DOHH2 (cell line): ENCODE data around the gene RASSF4.

Source experiments
- CTCF ChIP-seq: fragments of 200-600 bp; sonication (generic); IDR thresholded peaks from one replicate; pipeline ENCODE4 v1.5.1; 2014; ENCODE audit warnings: antibody characterized with exemption, mild to moderate bottlenecking, low read depth, low read length; ENCODE audit not compliant: poor library complexity, severe bottlenecking
- EZH2phosphoT487 ChIP-seq: fragments of 200-600 bp; sonication (generic); IDR thresholded peaks from 2 replicates; pipeline ENCODE4 v1.6.1; 2017; ENCODE audit warnings: borderline replicate concordance, mild to moderate bottlenecking, antibody characterized with exemption, low read length, moderate library complexity, mixed read lengths

GRCh38 chr10:44917848-44918247, 41.8 kb upstream of the RASSF4 start:
- TF ChIP-seq CTCF (no peak), EZH2phosphoT487 (no peak)
